T-cell (primary cell): ENCODE results near the gene OAS3. TPM values are rescaled to one million over a fixed set of nuclear protein-coding genes. Genes with fewer than 3 reads are reported as not detected.
A peak's percentile ranks its signal among the peaks of the same experiment; 100 is the strongest.
"Not testable (repeated sequence)": the region's sequence is repeated elsewhere in the genome, so short reads cannot be mapped to it uniquely, and the experiment has no call there.

ENCODE experiments used
- ATAC-seq, 4 experiments: fragments of 200-7000 bp in 3 of 4; fragments of 150-1000 bp in 1 of 4; cut with Tn5 transposase; replicated peaks in 1 of 4; 1 replicate in 3 of 4; 2 replicates in 1 of 4; pipeline ENCODE4 v1.10.0; 2021; ENCODE audit warnings: moderate library complexity in 3 of 4, mild to moderate bottlenecking in 2 of 4, moderate number of reproducible peaks in 1 of 4
- CTCF ChIA-PET, 2 donors: fragments of 300-600 bp; sonication (Branson Sonifier 250); formaldehyde crosslinking; loops; one replicate each; lab custom pipeline; 2022; ENCODE audit warnings: antibody characterized with exemption in 2 of 2; lab: Charles Lee
- POLR2A ChIA-PET, 2 donors: fragments of 300-600 bp; sonication (Branson Sonifier 250); formaldehyde crosslinking; loops; one replicate each; lab custom pipeline; 2022; ENCODE audit warnings: antibody characterized with exemption in 2 of 2; lab: Charles Lee
- DNase-seq, 35 experiments: peaks; one replicate each; pipeline versions ENCODE4 v3.0.0 to v3.0.0-alpha.2; 2013 to 2023
- H3K27ac ChIP-seq: one replicate; pipeline ENCODE4 v1.5.1; 2013; ENCODE audit warnings: low read length
- H3K27me3 ChIP-seq, 2 experiments: replicated peaks in 1 of 2; 1 replicate in 1 of 2; 2 replicates in 1 of 2; pipeline versions ENCODE4 v1.6.1 to v1.7.0; 2013; ENCODE audit warnings: low read length in 1 of 2, mixed read lengths in 1 of 2; ENCODE audit not compliant: control insufficient read depth in 2 of 2, insufficient read depth in 2 of 2; ENCODE audit errors: extremely low read depth in 1 of 2
- H3K36me3 ChIP-seq, 2 donors: 1 replicate in 1 of 2; 2 replicates in 1 of 2; pipeline versions ENCODE4 v1.6.1 to v1.7.0; 2013; ENCODE audit warnings: low read length in 1 of 2; ENCODE audit not compliant: control insufficient read depth in 2 of 2, insufficient read depth in 1 of 2; ENCODE audit errors: extremely low read depth in 1 of 2
- H3K4me1 ChIP-seq, 2 experiments: 1 replicate in 1 of 2; 2 replicates in 1 of 2; pipeline versions ENCODE4 v1.6.1 to v1.7.0; 2013; ENCODE audit warnings: low read length in 2 of 2, mixed read lengths in 1 of 2; ENCODE audit not compliant: insufficient read depth in 2 of 2, control insufficient read depth in 1 of 2; ENCODE audit errors: extremely low read depth in 1 of 2
- H3K4me3 ChIP-seq, 2 donors: 1 replicate in 1 of 2; 2 replicates in 1 of 2; pipeline versions ENCODE4 v1.5.1 to v1.7.0; 2013; ENCODE audit warnings: mild to moderate bottlenecking in 2 of 2, low read length in 1 of 2, moderate library complexity in 1 of 2; ENCODE audit not compliant: control insufficient read depth in 1 of 2; ENCODE audit errors: extremely low read depth in 1 of 2
- H3K9me3 ChIP-seq: 2 replicates; pipeline ENCODE4 v1.7.0; 2013
- H3K27ac Mint-ChIP-seq, 2 donors: one replicate each; pipeline ENCODE4 v1.8.0; 2020 to 2021; ENCODE audit warnings: mild to moderate bottlenecking in 2 of 2, mixed read lengths in 2 of 2
- H3K27me3 Mint-ChIP-seq, 2 donors: one replicate each; pipeline ENCODE4 v1.8.0; 2021 to 2022; ENCODE audit warnings: mixed read lengths in 2 of 2
- H3K36me3 Mint-ChIP-seq: one replicate; pipeline ENCODE4 v1.8.0; 2021; ENCODE audit warnings: mixed read lengths
- H3K4me1 Mint-ChIP-seq, 3 donors: one replicate each; pipeline ENCODE4 v1.8.0; 2020 to 2022; ENCODE audit warnings: mixed read lengths in 3 of 3, mild to moderate bottlenecking in 1 of 3
- H3K4me3 Mint-ChIP-seq, 3 donors: one replicate each; pipeline ENCODE4 v1.8.0; 2020 to 2022; ENCODE audit warnings: mild to moderate bottlenecking in 3 of 3, mixed read lengths in 3 of 3, moderate library complexity in 3 of 3
- H3K9me3 Mint-ChIP-seq, 3 donors: one replicate each; pipeline ENCODE4 v1.8.0; 2020 to 2022; ENCODE audit warnings: mixed read lengths in 3 of 3
- WGBS: methylation state at CpG from one replicate; pipeline ENCODE4 v1.1.5; 2013; ENCODE audit warnings: missing lambda C conversion rate; ENCODE audit not compliant: insufficient coverage; 5-methylcytosine and 5-hydroxymethylcytosine counted together
- total RNA-seq, 35 experiments: library from RNA in 6 of 35; stranded (reverse) in 6 of 35; fragments of 120-200 nt in 1 of 35; gene quantifications; one replicate each; pipeline versions ENCODE4 v1.2.1 to v1.2.4 and lab custom pipeline; 2013 to 2026

The OAS3 gene
- total RNA-seq, 5 donors from 2014 or later (not counting 1 experiment from before 2014, with no cell fraction given): 18.4 to 38.5 (median 24.5) TPM

DNA sequence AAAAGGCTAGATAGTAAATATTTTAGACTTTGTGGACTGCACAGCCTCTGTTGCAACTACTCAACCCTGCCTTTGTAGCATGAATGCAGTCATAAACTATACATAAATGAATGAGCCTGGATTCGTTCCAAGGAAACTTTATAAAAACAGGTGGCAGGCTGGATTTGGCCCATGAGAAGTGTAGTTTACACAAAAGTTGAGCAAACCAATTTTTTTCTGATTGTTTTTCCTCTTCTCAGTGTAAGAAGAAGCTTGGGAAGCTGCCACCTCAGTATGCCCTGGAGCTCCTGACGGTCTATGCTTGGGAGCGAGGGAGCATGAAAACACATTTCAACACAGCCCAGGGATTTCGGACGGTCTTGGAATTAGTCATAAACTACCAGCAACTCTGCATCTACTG is 22.0 kb upstream of the OAS3 start:
- POLR2A ChIA-PET: no interaction called here
- CTCF ChIA-PET: interaction anchor here in 1 of 2 donors (1.0 kb wide), 1 partner anchor 9 kb away, joined by 3 read pairs; no protein-coding TSS in a partner anchor
- Mint-ChIP-seq H3K4me1 (peaks cover 22 to 40% (median 27%) of the 10 kb centered on the region in 3 donors), H3K27me3 (no peaks in the 10 kb centered on the region), H3K4me3 (no peak overlapping the region), H3K9me3 (peaks cover 8 to 13% (median 8%) of the 10 kb centered on the region in 3 donors), H3K36me3 (peaks cover 91% of the 10 kb centered on the region), H3K27ac (no peak overlapping the region)
- ATAC-seq: no peak
- Histone ChIP-seq H3K4me3 (no peak overlapping the region), H3K36me3 (peaks cover 0 to 50% of the 10 kb centered on the region in 2 donors), H3K4me1 (no peaks in the 10 kb centered on the region), H3K9me3 (no peaks in the 10 kb centered on the region), H3K27ac (no peak overlapping the region), H3K27me3 (no peaks in the 10 kb centered on the region)
- no CpG with 5 or more reads among the region's 5 CpGs for WGBS
- DNase-seq: no peak

DNA sequence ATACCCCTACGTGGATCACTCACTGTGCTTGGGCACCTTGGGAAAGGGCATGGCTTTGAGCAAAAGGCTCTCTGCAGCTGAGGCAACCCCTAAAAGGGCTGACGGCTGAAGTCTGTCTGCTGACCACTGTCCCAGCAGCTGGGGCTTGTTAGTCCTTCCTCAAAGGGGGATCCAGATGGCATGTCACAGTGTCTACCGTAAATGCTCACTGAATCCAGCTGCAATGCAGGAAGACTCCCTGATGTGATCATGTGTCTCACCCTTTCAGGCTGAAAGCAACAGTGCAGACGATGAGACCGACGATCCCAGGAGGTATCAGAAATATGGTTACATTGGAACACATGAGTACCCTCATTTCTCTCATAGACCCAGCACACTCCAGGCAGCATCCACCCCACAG is 19.2 kb upstream of the OAS3 start:
- no peaks in the 10 kb centered on the region for H3K4me1 ChIP-seq
- Mint-ChIP-seq H3K36me3 (peaks cover 90% of the 10 kb centered on the region), H3K4me3 (no peak overlapping the region), H3K9me3 (no peaks in the 10 kb centered on the region), H3K27ac (peak overlapping the region in 1 of 2 donors; percentile 27), H3K4me1 (peaks cover 10 to 17% (median 14%) of the 10 kb centered on the region in 3 donors), H3K27me3 (no peaks in the 10 kb centered on the region)
- no peaks in the 10 kb centered on the region for H3K9me3 ChIP-seq
- ChIA-PET CTCF (no interaction called here), POLR2A (no interaction called here)
- H3K36me3 ChIP-seq: peaks cover 0 to 41% of the 10 kb centered on the region in 2 donors
- no peak overlapping the region for H3K27ac ChIP-seq
- no peaks in the 10 kb centered on the region for H3K27me3 ChIP-seq
- H3K4me3 ChIP-seq: no peak overlapping the region
- ATAC-seq (no peak), DNase-seq (no peak)
- WGBS: 100% methylated on average over 5 of the region's 6 CpGs

DNA sequence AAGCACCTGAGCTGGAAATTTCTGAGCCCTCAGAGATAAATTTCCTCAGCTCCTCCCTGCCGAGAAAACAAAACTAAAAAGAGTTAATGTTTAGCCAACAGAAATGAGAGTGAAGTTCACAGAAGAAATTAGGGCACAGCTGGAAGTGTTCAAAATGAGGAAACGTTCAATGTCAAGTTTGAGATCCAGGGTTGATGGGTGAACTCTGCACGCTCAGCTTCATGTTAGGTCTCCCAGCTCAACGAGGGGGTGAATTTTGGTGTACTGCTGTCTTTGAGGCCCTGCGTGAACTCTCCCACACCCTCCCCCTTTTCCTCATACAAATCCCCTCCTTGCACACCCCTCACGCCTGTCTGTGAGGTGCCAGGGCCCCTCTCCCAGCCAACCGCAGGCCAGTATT is 13.3 kb upstream of the OAS3 start:
- no peak overlapping the region for H3K4me3 ChIP-seq
- no peak overlapping the region for H3K4me3 Mint-ChIP-seq
- no peak for ATAC-seq
- 57% methylated on average over 5 of the region's 7 CpGs for WGBS
- H3K27ac ChIP-seq: no peak overlapping the region
- H3K4me1 Mint-ChIP-seq: peaks cover 0 to 2% (median 0%) of the 10 kb centered on the region in 3 donors
- H3K36me3 Mint-ChIP-seq: peaks cover 59% of the 10 kb centered on the region
- no peaks in the 10 kb centered on the region for H3K9me3 ChIP-seq
- POLR2A ChIA-PET: interaction anchor here in 1 of 2 donors (0.6 kb wide), 1 partner anchor 13 kb away, joined by 3 read pairs; no protein-coding TSS in a partner anchor
- H3K27ac Mint-ChIP-seq: no peak overlapping the region
- no peak for DNase-seq
- no peaks in the 10 kb centered on the region for H3K27me3 ChIP-seq
- no peaks in the 10 kb centered on the region for H3K27me3 Mint-ChIP-seq
- no peaks in the 10 kb centered on the region for H3K4me1 ChIP-seq
- peaks cover 0 to 7% (median 6%) of the 10 kb centered on the region in 3 donors for H3K9me3 Mint-ChIP-seq
- CTCF ChIA-PET: no interaction called here
- H3K36me3 ChIP-seq: peaks cover 0 to 6% of the 10 kb centered on the region in 2 donors

DNA sequence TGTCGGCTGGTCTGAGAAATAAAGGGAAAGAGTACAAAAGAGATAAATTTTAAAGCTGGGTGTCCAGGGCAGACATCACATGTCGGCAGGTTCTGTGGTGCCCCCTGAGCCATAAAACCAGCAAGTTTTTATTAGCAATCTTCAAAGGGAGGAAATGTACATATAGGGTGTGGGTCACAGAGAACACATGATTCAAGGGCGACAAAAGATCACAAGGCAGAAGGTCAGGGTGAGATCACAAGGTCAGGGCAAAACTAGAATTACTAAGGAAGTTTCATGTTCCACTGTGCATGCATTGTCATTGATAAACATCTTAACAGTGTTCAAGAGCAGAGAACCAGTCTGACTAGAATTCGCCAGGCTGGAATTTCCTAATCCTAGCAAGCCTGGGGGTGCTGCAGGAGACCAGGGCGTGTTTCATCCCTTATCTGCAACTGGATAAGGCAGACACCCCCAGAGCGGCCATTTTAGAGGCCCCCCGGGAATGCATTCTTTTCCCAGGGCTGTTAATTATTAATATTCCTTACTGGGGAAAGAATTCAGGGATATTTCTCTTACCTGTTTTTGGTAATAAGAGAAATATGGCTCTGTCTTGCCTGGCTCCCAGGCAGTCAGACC is 11.7 kb upstream of the OAS3 start:
- H3K4me1 ChIP-seq, H3K27me3 ChIP-seq, H3K27ac Mint-ChIP-seq, H3K4me1 Mint-ChIP-seq, H3K4me3 ChIP-seq, ATAC-seq, H3K27me3 Mint-ChIP-seq, H3K9me3 Mint-ChIP-seq, H3K9me3 ChIP-seq, H3K36me3 ChIP-seq, DNase-seq, H3K4me3 Mint-ChIP-seq, POLR2A ChIA-PET, H3K27ac ChIP-seq, CTCF ChIA-PET: not testable (repeated sequence)
- H3K36me3 Mint-ChIP-seq: peaks cover 46% of the 10 kb centered on the region
- WGBS: 47% methylated on average over 3 of the region's 7 CpGs

DNA sequence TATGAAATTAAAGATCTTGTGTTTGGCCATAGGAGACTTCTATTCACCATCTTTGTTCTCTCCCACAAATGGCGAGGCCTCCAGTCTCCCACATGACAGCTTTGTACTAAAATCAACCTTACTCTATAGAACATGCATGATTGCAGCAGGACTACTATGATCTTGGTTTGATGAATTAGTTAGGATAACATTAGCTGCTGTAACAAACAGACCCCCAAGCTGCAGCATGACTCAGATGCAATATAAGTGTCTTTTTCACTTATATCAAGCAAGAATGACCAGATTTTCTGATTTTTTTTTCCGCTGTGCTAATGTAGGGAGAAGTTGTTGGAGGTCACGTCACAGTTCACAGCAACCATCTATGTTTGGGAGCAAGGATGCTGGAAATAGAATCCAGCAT is 10.8 kb upstream of the OAS3 start:
- H3K36me3 ChIP-seq: peaks cover 0 to 3% of the 10 kb centered on the region in 2 donors
- H3K4me3 ChIP-seq: no peak overlapping the region
- no peak overlapping the region for H3K27ac Mint-ChIP-seq
- WGBS: no CpG with 5 or more reads among the region's 3 CpGs
- peaks cover 0 to 7% (median 6%) of the 10 kb centered on the region in 3 donors for H3K9me3 Mint-ChIP-seq
- no peak overlapping the region for H3K27ac ChIP-seq
- ChIA-PET POLR2A (no interaction called here), CTCF (no interaction called here)
- H3K4me1 ChIP-seq: no peaks in the 10 kb centered on the region
- H3K9me3 ChIP-seq: no peaks in the 10 kb centered on the region
- no peaks in the 10 kb centered on the region for H3K27me3 Mint-ChIP-seq
- H3K4me1 Mint-ChIP-seq: peaks cover 0 to 2% (median 0%) of the 10 kb centered on the region in 3 donors
- no peak for ATAC-seq
- no peaks in the 10 kb centered on the region for H3K27me3 ChIP-seq
- H3K4me3 Mint-ChIP-seq: no peak overlapping the region
- peaks cover 38% of the 10 kb centered on the region for H3K36me3 Mint-ChIP-seq
- DNase-seq: no peak

DNA sequence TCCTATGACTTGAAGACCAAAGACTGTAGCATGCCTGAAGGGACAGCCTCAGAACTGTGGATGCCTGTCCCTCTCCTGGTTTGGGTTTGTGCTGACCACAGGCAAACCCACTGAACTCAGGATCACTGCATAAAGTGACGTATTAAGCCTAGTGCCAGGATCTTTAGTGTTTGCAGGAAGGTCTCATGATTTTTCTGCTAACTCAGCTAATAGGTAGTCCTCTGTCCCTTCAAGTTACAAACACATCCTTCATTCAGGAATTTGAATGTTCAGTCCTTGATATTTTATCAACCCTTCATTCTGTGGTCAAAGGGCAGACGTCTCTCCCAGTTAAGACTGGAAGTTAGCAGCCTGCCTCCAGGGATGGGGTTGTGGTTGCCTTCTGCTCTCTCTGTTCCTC is 10.3 kb upstream of the OAS3 start:
- no peak for DNase-seq
- POLR2A ChIA-PET: no interaction called here
- no peak overlapping the region for H3K27ac Mint-ChIP-seq
- WGBS: 100% methylated on average over 1 of the region's 2 CpGs
- no peaks in the 10 kb centered on the region for H3K27me3 Mint-ChIP-seq
- ATAC-seq: no peak
- peaks cover 0 to 2% (median 0%) of the 10 kb centered on the region in 3 donors for H3K4me1 Mint-ChIP-seq
- H3K9me3 ChIP-seq: no peaks in the 10 kb centered on the region
- H3K4me1 ChIP-seq: no peaks in the 10 kb centered on the region
- H3K4me3 Mint-ChIP-seq: no peak overlapping the region
- H3K36me3 Mint-ChIP-seq: peaks cover 34% of the 10 kb centered on the region
- H3K36me3 ChIP-seq: peaks cover 0 to 3% of the 10 kb centered on the region in 2 donors
- H3K4me3 ChIP-seq: no peak overlapping the region
- H3K27me3 ChIP-seq: no peaks in the 10 kb centered on the region
- CTCF ChIA-PET: no interaction called here
- H3K9me3 Mint-ChIP-seq: peaks cover 0 to 7% (median 6%) of the 10 kb centered on the region in 3 donors
- no peak overlapping the region for H3K27ac ChIP-seq
